ENCODE results near the gene RAPGEF4.
A peak's percentile ranks its signal among the peaks of the same experiment; 100 is the strongest.

Gene RAPGEF4

GRCh38 chr2:172817411-172817810, 81.8 kb downstream of the RAPGEF4 start:
- Histone ChIP-seq H3K27me3 (ENCODE audit: control insufficient read depth in 5 of 5, insufficient read depth in 4 of 5, low read length in 5 of 5) (no peaks in the 10 kb centered on the region), H3K27ac (ENCODE audit: low read depth, low read length) (no peak overlapping the region), H3K9ac (ENCODE audit: low read length in 5 of 5) (no peak overlapping the region), H3K4me1 (ENCODE audit: control insufficient read depth in 5 of 5, insufficient read depth in 5 of 5, low read length in 5 of 5) (peaks cover 0 to 22% (median 11%) of the 10 kb centered on the region in 5 donors), H3K4me3 (ENCODE audit: low read depth in 1 of 5, low read length in 5 of 5) (no peak overlapping the region), H3K9me3 (ENCODE audit: control insufficient read depth in 5 of 5, low read length in 5 of 5) (no peaks in the 10 kb centered on the region), H3K36me3 (ENCODE audit: control insufficient read depth in 5 of 5, insufficient read depth in 5 of 5, low read length in 5 of 5) (no peaks in the 10 kb centered on the region)

- Histone ChIP-seq H3K27ac (ENCODE audit: low read depth, low read length) (no peak overlapping the region), H3K9ac (ENCODE audit: low read length in 5 of 5) (no peak overlapping the region), H3K4me1 (ENCODE audit: control insufficient read depth in 5 of 5, insufficient read depth in 5 of 5, low read length in 5 of 5) (peaks cover 0 to 35% (median 24%) of the 10 kb centered on the region in 5 donors), H3K27me3 (ENCODE audit: control insufficient read depth in 5 of 5, insufficient read depth in 4 of 5, low read length in 5 of 5) (no peaks in the 10 kb centered on the region), H3K9me3 (ENCODE audit: control insufficient read depth in 5 of 5, low read length in 5 of 5) (no peaks in the 10 kb centered on the region), H3K36me3 (ENCODE audit: control insufficient read depth in 5 of 5, insufficient read depth in 5 of 5, low read length in 5 of 5) (no peaks in the 10 kb centered on the region), H3K4me3 (ENCODE audit: low read depth in 1 of 5, low read length in 5 of 5) (no peak overlapping the region)
These were observed 84.3 kb downstream of the RAPGEF4 start for GRCh38 chr2:172819943-172820342.

GRCh38 chr2:172821370-172822338, 86.0 kb downstream of the RAPGEF4 start:
- Histone ChIP-seq H3K36me3 (ENCODE audit: control insufficient read depth in 5 of 5, insufficient read depth in 5 of 5, low read length in 5 of 5) (no peaks in the 10 kb centered on the region), H3K27ac (ENCODE audit: low read depth, low read length) (peak overlapping the region; percentile 44), H3K4me3 (ENCODE audit: low read depth in 1 of 5, low read length in 5 of 5) (peak overlapping the region in 2 of 5 donors; percentile 44 to 47), H3K27me3 (ENCODE audit: control insufficient read depth in 5 of 5, insufficient read depth in 4 of 5, low read length in 5 of 5) (no peaks in the 10 kb centered on the region), H3K9ac (ENCODE audit: low read length in 5 of 5) (peak overlapping the region in 2 of 5 donors; percentile 6 to 48), H3K9me3 (ENCODE audit: control insufficient read depth in 5 of 5, low read length in 5 of 5) (no peaks in the 10 kb centered on the region), H3K4me1 (ENCODE audit: control insufficient read depth in 5 of 5, insufficient read depth in 5 of 5, low read length in 5 of 5) (peaks cover 0 to 35% (median 24%) of the 10 kb centered on the region in 5 donors)

GRCh38 chr2:172822585-172822984, 86.9 kb downstream of the RAPGEF4 start:
- no peaks in the 10 kb centered on the region for H3K36me3 ChIP-seq (ENCODE audit: control insufficient read depth in 5 of 5, insufficient read depth in 5 of 5, low read length in 5 of 5)
- peak overlapping the region; percentile 44 for H3K27ac ChIP-seq (ENCODE audit: low read depth, low read length)

GRCh38 chr2:172823261-172823850, 87.7 kb downstream of the RAPGEF4 start:
- Histone ChIP-seq H3K9me3 (ENCODE audit: control insufficient read depth in 5 of 5, low read length in 5 of 5) (no peaks in the 10 kb centered on the region), H3K27ac (ENCODE audit: low read depth, low read length) (peak overlapping the region; percentile 27), H3K9ac (ENCODE audit: low read length in 5 of 5) (peak overlapping the region in 1 of 5 donors; percentile 48), H3K27me3 (ENCODE audit: control insufficient read depth in 5 of 5, insufficient read depth in 4 of 5, low read length in 5 of 5) (no peaks in the 10 kb centered on the region), H3K36me3 (ENCODE audit: control insufficient read depth in 5 of 5, insufficient read depth in 5 of 5, low read length in 5 of 5) (no peaks in the 10 kb centered on the region), H3K4me3 (ENCODE audit: low read depth in 1 of 5, low read length in 5 of 5) (peak overlapping the region in 2 of 5 donors; percentile 24 to 44), H3K4me1 (ENCODE audit: control insufficient read depth in 5 of 5, insufficient read depth in 5 of 5, low read length in 5 of 5) (peaks cover 0 to 35% (median 24%) of the 10 kb centered on the region in 5 donors)

More at GRCh38 chr2:172822585-172822984, 86.9 kb downstream of the RAPGEF4 start:
- peak overlapping the region in 3 of 5 donors; percentile 15 to 47 (median 44) for H3K4me3 ChIP-seq (ENCODE audit: low read depth in 1 of 5, low read length in 5 of 5)
- H3K27me3 ChIP-seq (ENCODE audit: control insufficient read depth in 5 of 5, insufficient read depth in 4 of 5, low read length in 5 of 5) = no peaks in the 10 kb centered on the region
- peak overlapping the region in 1 of 5 donors; percentile 48 for H3K9ac ChIP-seq (ENCODE audit: low read length in 5 of 5)
- no peaks in the 10 kb centered on the region for H3K9me3 ChIP-seq (ENCODE audit: control insufficient read depth in 5 of 5, low read length in 5 of 5)
- H3K4me1 ChIP-seq (ENCODE audit: control insufficient read depth in 5 of 5, insufficient read depth in 5 of 5, low read length in 5 of 5) = peaks cover 0 to 35% (median 24%) of the 10 kb centered on the region in 5 donors

- H3K36me3 ChIP-seq (ENCODE audit: control insufficient read depth in 5 of 5, insufficient read depth in 5 of 5, low read length in 5 of 5) = no peaks in the 10 kb centered on the region
- no peak overlapping the region for H3K9ac ChIP-seq (ENCODE audit: low read length in 5 of 5)
- no peak overlapping the region for H3K27ac ChIP-seq (ENCODE audit: low read depth, low read length)
- H3K9me3 ChIP-seq (ENCODE audit: control insufficient read depth in 5 of 5, low read length in 5 of 5) = no peaks in the 10 kb centered on the region
- H3K4me3 ChIP-seq (ENCODE audit: low read depth in 1 of 5, low read length in 5 of 5) = no peak overlapping the region
- no peaks in the 10 kb centered on the region for H3K27me3 ChIP-seq (ENCODE audit: control insufficient read depth in 5 of 5, insufficient read depth in 4 of 5, low read length in 5 of 5)
- H3K4me1 ChIP-seq (ENCODE audit: control insufficient read depth in 5 of 5, insufficient read depth in 5 of 5, low read length in 5 of 5) = peaks cover 0 to 23% (median 17%) of the 10 kb centered on the region in 5 donors
These were observed 90.9 kb downstream of the RAPGEF4 start for GRCh38 chr2:172826522-172826921.

- Histone ChIP-seq H3K4me1 (ENCODE audit: control insufficient read depth in 5 of 5, insufficient read depth in 5 of 5, low read length in 5 of 5) (peaks cover 0 to 14% (median 5%) of the 10 kb centered on the region in 5 donors), H3K27me3 (ENCODE audit: control insufficient read depth in 5 of 5, insufficient read depth in 4 of 5, low read length in 5 of 5) (no peaks in the 10 kb centered on the region), H3K9me3 (ENCODE audit: control insufficient read depth in 5 of 5, low read length in 5 of 5) (no peaks in the 10 kb centered on the region), H3K36me3 (ENCODE audit: control insufficient read depth in 5 of 5, insufficient read depth in 5 of 5, low read length in 5 of 5) (no peaks in the 10 kb centered on the region), H3K4me3 (ENCODE audit: low read depth in 1 of 5, low read length in 5 of 5) (no peak overlapping the region), H3K9ac (ENCODE audit: low read length in 5 of 5) (no peak overlapping the region), H3K27ac (ENCODE audit: low read depth, low read length) (no peak overlapping the region)
These were observed 93.6 kb downstream of the RAPGEF4 start for GRCh38 chr2:172829229-172829628.

GRCh38 chr2:172830482-172830881, 94.8 kb downstream of the RAPGEF4 start:
- Histone ChIP-seq H3K36me3 (ENCODE audit: control insufficient read depth in 5 of 5, insufficient read depth in 5 of 5, low read length in 5 of 5) (no peaks in the 10 kb centered on the region), H3K4me1 (ENCODE audit: control insufficient read depth in 5 of 5, insufficient read depth in 5 of 5, low read length in 5 of 5) (peaks cover 0 to 14% (median 6%) of the 10 kb centered on the region in 5 donors), H3K9me3 (ENCODE audit: control insufficient read depth in 5 of 5, low read length in 5 of 5) (no peaks in the 10 kb centered on the region), H3K27ac (ENCODE audit: low read depth, low read length) (no peak overlapping the region), H3K9ac (ENCODE audit: low read length in 5 of 5) (no peak overlapping the region), H3K27me3 (ENCODE audit: control insufficient read depth in 5 of 5, insufficient read depth in 4 of 5, low read length in 5 of 5) (no peaks in the 10 kb centered on the region), H3K4me3 (ENCODE audit: low read depth in 1 of 5, low read length in 5 of 5) (no peak overlapping the region)

- no peak overlapping the region for H3K4me3 ChIP-seq (ENCODE audit: low read depth in 1 of 5, low read length in 5 of 5)
- peaks cover 0 to 14% (median 6%) of the 10 kb centered on the region in 5 donors for H3K4me1 ChIP-seq (ENCODE audit: control insufficient read depth in 5 of 5, insufficient read depth in 5 of 5, low read length in 5 of 5)
These were observed 98.3 kb downstream of the RAPGEF4 start for GRCh38 chr2:172833898-172834297.

GRCh38 chr2:172834881-172835280, 99.2 kb downstream of the RAPGEF4 start:
- H3K4me3 ChIP-seq (ENCODE audit: low read depth in 1 of 5, low read length in 5 of 5) = no peak overlapping the region
- no peak overlapping the region for H3K9ac ChIP-seq (ENCODE audit: low read length in 5 of 5)
- no peaks in the 10 kb centered on the region for H3K9me3 ChIP-seq (ENCODE audit: control insufficient read depth in 5 of 5, low read length in 5 of 5)
- H3K27ac ChIP-seq (ENCODE audit: low read depth, low read length) = no peak overlapping the region
- no peaks in the 10 kb centered on the region for H3K27me3 ChIP-seq (ENCODE audit: control insufficient read depth in 5 of 5, insufficient read depth in 4 of 5, low read length in 5 of 5)
- no peaks in the 10 kb centered on the region for H3K36me3 ChIP-seq (ENCODE audit: control insufficient read depth in 5 of 5, insufficient read depth in 5 of 5, low read length in 5 of 5)
- H3K4me1 ChIP-seq (ENCODE audit: control insufficient read depth in 5 of 5, insufficient read depth in 5 of 5, low read length in 5 of 5) = peaks cover 0 to 14% (median 6%) of the 10 kb centered on the region in 5 donors

More at GRCh38 chr2:172833898-172834297, 98.3 kb downstream of the RAPGEF4 start:
- H3K9ac ChIP-seq (ENCODE audit: low read length in 5 of 5) = no peak overlapping the region
- H3K27ac ChIP-seq (ENCODE audit: low read depth, low read length) = peak overlapping the region; percentile 21
- H3K27me3 ChIP-seq (ENCODE audit: control insufficient read depth in 5 of 5, insufficient read depth in 4 of 5, low read length in 5 of 5) = no peaks in the 10 kb centered on the region
- no peaks in the 10 kb centered on the region for H3K9me3 ChIP-seq (ENCODE audit: control insufficient read depth in 5 of 5, low read length in 5 of 5)
- H3K36me3 ChIP-seq (ENCODE audit: control insufficient read depth in 5 of 5, insufficient read depth in 5 of 5, low read length in 5 of 5) = no peaks in the 10 kb centered on the region
